NOMO-1 treated with DMSO at 0.1 percent for 48 hours (cell line): ENCODE measurements around the gene ASH1L.
A peak's percentile ranks its signal among the peaks of the same experiment; 100 is the strongest.
"Not testable (repeated sequence)": the region's sequence is repeated elsewhere in the genome, so short reads cannot be mapped to it uniquely, and the experiment has no call there.

Source experiments
- DNase-seq: peaks from one replicate; lab custom pipeline; 2025; ENCODE audit not compliant: unreplicated experiment; lab: John Stamatoyannopoulos, UW

ASH1L gene, protein sequence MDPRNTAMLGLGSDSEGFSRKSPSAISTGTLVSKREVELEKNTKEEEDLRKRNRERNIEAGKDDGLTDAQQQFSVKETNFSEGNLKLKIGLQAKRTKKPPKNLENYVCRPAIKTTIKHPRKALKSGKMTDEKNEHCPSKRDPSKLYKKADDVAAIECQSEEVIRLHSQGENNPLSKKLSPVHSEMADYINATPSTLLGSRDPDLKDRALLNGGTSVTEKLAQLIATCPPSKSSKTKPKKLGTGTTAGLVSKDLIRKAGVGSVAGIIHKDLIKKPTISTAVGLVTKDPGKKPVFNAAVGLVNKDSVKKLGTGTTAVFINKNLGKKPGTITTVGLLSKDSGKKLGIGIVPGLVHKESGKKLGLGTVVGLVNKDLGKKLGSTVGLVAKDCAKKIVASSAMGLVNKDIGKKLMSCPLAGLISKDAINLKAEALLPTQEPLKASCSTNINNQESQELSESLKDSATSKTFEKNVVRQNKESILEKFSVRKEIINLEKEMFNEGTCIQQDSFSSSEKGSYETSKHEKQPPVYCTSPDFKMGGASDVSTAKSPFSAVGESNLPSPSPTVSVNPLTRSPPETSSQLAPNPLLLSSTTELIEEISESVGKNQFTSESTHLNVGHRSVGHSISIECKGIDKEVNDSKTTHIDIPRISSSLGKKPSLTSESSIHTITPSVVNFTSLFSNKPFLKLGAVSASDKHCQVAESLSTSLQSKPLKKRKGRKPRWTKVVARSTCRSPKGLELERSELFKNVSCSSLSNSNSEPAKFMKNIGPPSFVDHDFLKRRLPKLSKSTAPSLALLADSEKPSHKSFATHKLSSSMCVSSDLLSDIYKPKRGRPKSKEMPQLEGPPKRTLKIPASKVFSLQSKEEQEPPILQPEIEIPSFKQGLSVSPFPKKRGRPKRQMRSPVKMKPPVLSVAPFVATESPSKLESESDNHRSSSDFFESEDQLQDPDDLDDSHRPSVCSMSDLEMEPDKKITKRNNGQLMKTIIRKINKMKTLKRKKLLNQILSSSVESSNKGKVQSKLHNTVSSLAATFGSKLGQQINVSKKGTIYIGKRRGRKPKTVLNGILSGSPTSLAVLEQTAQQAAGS (N-terminal part only)

DNA sequence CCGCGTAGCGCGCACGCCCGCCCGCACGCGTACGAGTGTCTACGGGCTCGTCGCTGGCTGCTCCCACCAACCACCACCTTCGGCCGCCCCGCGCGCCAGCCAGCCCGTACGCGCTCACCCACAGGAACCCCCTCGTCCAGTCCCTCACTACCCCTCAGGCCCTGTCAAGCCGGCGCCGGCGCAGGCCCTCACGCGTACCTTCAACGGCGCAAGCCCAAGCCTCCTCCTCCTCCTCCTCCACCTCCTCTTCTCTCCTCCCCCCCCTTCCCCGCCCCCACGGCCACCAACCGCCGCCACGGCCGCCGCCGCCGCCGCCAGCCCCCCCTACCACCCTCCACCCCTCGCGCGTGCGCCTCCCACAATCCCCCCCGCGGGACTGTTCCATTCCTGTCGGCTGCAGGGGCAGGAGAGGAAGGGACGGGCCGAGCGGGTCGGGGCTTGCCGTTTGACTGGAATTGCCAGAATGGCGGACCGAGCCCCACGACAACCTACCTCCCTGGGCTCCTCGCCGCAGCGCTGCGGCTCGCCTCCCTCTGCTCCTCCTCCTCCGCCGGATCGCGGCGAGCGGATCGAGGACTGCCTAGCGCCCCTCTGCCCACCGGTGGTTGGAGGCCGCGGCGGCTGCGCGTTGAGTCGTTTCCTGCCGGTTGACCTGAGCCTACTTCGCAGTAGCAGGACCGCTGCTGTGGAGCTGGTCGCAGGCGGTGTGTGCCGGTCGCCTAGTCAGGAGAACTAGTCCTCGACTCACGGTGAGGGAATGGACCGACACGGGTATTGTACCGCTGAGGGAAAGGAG lies at the start of gene ASH1L:
ASH1L (minus strand) TSS at position 223 of the 796 bp plus-strand sequence. CDS start 41,284 bp downstream, outside the sequence.
- DNase-seq, result peak; percentile 85

DNA sequence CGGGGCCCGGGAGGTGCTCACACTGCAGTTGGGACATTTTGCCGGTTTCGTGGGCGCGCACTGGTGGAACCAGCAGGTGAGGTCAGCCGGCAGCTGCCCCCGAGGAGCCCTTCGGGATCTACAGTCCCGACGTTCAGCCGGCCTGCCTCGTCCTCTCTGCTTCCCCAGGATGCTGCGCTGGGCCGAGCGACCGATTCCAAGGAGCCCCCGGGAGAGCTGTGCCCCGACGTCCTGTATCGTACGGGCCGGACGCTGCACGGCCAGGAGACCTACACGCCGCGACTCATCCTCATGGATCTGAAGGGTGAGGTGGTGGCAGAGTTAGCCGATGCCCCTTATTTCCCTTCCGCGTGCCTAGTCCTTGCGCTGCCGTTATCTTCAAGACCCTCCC lies 47.6 kb upstream of the ASH1L start:
- not testable (repeated sequence) for DNase-seq

DNA sequence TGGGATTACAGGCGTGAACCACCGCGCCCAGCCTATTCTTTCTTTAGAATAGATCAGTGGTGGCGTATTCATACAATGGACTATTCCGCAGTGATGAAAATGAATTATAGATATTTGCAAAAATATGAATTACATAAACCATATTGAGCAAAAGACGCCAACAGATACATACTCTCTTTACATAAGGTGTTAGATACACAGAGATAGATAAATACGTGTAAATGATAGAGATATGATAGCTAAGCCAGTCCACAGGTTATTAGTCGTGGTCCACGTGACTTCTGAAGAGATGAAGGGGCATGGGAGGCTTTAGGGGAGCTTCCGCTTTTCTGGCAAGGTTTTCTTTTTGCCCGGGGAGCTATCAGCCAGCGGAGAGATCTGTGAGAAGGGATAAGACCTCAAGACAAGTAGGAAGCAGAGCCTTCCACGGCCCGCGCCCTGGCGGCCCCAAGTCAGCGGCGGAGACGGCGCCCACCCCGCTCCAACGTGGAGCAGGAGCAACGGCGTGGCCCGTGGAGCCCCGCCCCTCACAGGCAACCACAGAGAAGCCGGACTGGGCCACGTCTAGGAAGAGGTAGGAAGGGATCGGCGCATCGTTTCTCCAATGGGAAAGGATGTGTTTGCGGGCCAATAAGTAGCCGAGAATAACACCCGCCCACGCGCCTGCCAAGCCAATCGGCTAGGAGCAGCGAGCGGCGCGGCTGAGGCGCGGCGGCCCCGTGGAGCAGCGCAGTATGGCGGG lies 47.1 kb upstream of the ASH1L start, which contains the start of gene MSTO1:
MSTO1 (plus strand) TSS at position 704 of the 742 bp plus-strand sequence; CDS start at position 735, 31 bp downstream.
- peak; percentile 97 for DNase-seq

DNA sequence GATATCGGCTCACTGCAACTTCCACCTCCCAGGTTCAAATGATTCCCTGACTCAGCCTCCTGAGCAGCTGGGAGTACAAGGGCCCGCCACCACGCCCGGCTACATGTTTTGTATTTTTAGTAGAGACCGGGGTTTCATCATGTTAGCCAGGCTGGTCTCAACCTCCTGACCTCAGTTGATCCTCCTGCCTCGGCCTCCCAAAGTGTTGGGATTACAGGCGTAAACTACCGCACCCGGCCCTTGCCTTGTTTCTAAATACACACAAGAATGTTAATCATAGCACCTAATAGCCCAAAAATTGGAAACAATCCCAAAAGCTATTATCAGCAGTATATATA lies 46.3 kb upstream of the ASH1L start:
- no peak for DNase-seq

DNA sequence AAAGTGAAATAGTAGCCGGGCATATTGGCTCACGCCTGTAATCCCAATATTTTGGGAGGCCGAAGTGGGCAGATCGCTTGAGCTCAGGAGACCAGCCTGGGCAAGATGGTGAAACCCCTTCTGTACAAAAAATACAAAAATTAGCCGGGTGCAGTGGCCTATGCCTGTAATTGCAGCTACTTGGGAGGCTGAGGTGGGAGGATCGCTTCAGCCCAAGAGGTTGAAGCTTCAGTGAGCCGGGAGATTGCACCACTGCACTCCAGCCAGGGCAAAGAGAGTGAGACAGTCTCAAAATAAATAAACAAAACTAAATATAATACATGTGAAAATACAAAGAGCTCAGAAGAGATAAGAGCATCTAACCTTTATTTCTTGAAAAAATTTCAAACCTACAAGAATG lies 45.1 kb upstream of the ASH1L start:
- no peak for DNase-seq

DNA sequence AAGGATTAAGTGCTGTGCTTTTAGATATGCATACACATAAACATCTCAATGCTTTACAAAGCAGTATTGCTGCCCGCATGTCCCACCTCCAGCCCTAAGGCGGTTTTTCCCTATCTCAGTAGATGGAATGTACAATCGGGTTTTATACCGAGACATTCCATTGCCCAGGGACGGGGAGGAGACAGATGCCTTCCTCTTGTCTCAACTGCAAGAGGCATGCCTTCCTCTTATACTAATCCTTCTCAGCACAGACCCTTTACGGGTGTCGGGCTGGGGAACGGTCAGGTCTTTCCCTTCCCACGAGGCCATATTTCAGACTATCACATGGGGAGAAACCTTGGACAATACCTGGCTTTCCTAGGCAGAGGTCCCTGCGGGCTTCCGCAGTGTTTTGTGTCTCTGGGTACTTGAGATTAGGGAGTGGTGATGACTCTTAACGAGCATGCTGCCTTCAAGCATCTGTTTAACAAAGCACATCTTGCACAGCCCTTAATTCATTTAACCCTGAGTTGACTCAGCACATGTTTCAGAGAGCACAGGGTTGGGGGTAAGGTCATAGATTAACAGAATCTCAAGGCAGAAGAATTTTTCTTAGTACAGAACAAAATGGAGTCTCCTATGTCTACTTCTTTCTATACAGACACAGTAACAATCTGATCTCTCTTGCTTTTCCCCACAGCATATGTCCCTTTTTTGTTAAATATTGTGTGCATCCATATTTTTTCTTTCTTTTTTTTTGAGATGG lies 37.4 kb upstream of the ASH1L start:
- DNase-seq, result not testable (repeated sequence)

DNA sequence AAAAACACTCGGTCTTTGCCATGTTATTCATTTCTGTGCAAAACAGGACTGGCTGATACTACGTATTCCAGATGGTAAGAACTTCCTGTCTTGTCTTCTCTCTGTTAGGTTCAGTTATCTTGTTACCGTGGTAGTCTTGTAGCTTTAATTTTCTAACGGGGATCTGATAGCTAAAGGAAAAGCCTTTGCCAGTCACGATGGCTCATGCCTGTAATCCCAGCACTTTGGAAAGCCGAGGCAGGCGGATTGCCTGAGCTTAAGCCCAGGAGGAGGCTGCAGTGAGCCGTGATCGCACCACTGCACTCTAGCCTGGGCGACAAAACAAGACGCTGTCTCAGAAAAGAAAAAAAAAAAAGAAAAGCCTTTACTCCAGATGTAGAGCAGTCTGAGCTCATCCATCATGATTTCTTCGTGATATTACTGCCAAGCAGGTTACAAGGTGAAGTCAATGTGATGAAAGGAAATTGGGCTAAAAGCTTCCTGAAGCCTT lies 36.3 kb upstream of the ASH1L start:
- no peak for DNase-seq

DNA sequence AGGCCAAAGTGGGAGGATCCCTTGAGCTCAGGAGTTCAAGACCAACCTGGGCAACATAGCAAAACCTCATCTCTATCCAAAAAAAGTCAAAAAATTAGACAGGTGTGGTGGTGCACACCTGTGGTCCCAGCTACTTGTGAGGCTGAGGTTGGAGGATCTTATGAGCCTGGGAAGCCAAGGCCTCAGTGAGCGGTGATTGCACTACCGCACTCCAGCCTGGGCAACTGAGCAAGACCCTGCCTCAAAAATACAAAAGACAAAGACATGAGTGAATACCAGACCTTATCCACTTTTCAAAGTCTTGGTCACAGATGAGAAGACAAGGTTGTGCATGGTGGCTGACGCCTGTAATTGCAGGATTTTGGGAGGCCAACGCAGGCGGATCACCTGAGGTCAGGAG lies 34.3 kb upstream of the ASH1L start:
- DNase-seq, result no peak

DNA sequence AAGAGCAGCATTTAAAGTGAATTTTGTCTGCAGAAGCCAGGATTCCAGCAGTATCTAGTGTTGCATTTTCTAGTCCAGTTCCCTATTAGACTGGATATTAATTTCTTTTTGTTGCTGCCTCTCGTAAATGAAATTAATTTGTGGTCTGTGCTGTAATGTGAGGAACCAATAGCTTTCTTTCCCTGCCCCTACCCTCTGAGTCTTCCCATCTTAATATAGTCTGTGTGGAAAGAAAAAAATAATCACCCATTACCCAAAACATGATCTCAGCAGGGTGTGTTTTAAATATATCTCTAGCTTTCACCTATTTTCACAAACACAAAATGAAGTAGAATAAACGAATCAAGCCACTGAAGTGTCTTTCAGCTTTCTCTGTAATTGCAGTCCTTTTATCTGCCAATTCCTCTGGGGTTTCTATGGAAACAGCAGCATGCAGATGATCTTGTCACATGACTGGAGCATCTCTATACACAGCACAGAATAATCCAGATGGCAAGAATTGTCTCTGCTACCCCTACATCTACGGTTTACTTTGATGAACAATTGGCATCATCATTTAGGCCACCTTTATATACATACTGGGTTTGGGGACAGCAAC lies 33.4 kb upstream of the ASH1L start:
- not testable (repeated sequence) for DNase-seq

DNA sequence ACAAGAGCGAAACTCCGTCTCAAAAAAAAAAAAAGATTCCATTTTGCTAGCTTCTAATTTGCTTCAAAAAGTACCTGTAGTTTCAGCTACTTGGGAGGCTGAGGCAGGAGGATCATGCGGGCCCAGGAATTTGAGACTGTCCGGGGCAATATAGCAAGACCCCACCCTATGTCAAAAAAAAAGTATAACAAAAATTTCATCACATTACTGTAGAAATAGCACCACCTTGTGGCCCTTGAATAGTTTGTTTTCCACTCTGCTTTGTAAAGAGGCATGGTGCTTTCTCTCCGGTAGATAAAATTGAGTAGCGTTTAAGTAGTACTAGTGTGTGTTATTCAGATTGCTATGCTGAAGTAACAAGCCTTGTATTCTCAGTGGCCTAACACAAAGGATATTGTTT lies 29.2 kb upstream of the ASH1L start:
- peak; percentile 75 for DNase-seq

DNA sequence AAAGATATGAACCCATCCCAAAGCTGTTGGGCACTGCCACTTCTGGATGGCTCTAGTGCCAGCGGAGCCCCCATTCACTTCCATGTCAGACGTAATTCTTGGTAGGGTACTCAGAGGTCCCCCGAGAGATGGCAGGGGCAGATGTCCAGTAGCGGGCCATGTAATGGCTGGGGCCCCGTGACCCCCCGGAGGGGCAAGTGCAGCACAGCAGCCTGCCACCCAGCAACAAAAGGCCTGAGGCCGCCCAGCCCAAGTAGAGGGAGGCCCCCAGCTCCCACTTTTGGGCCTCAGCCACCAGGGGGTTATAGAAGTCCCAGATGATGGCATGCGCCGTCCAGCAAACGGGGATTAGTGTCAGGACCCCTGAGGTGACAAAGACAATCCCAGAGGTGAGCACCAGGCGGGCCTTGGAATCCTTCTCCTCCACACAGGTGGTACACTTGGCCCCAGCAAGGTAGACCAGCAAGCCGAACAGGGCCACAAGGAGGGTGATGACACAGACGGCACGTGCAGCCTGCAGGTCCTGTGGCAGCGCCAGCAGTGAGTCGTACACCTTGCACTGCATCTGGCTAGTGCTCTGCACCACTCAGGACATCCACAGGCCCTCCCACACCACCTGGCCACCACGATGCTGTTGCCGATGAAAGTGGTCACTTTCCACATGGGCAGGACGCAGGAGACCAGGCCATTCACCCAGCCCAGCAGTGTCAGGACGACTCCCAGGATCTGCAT lies 28.1 kb upstream of the ASH1L start:
- DNase-seq, result not testable (repeated sequence)

DNA sequence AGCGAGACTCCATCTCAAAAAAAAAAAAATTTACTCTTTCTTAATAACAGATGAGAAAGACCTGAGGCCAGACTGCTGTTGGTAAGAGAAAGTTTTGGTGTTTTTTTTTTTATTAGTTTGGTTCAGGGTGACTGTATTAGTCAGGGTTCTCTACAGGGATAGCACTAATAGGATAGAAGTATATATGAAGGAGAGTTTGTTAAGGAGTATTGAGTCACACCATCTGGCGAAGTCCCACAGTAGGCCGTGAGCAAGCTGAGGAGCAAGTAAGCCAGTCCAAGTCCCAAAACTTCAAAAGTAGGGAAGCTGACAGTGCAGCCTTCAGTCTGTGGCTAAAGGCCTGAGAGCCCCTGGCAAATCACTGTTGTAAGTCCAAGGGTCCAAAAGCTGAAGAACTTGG lies 26.7 kb upstream of the ASH1L start:
- DNase-seq, result not testable (repeated sequence)

DNA sequence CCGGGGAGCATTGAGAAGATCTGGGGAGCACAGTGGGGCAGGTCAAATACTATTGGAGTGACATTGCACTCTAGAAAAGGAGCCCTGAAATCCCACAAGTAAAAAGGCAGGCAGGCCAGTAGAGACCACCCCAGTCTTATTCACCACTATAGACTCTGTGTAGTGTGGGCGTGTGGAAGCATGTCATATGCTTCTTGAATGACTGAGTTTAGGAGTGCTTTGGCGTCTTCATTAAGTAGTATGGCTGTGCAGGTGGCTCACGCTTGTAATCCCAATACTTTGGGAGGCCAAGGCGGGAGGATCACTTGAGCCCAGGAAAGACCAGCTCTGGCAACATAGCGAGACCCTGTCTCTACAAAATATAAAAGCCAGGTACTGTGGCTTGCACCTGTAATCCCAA lies 21.2 kb upstream of the ASH1L start:
- not testable (repeated sequence) for DNase-seq

DNA sequence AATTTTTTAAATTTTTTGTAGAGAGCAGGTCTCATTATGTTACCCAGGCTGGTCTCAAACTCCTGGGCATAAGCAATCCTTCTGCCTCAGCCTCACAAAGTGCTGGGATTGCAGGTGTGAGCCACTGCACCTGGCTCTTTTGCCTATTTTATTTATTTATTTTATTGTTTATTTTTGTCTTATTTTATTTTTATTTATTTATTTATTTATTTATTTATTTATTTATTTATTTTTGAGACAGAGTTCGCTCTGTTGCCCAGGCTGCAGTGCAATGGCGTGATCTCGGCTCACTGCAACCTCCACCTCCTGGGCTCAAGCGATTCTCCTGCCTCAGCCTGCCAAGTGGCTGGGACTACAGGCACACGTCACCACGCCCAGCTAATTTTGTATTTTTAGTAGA lies 13.0 kb upstream of the ASH1L start:
- DNase-seq, result not testable (repeated sequence)

DNA sequence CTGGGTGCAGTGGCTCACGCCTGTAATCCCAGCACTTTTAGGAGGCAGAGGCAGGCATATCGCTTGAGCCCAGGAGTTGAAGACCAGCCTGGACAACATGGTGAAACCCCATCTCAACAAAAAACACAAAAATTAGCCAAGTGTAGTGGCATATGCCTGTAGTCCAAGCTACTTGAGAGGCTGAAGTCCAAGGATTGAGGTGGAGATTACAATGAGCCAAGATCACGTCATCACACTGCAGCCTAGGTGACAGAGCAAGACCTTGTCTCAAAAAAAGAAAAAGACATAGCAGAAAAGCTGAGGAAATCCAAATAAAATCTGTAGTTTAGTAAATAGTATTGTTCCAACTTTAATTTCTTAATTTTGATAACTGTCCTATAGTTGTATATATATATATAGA lies 11.5 kb upstream of the ASH1L start:
- DNase-seq, result no peak

DNA sequence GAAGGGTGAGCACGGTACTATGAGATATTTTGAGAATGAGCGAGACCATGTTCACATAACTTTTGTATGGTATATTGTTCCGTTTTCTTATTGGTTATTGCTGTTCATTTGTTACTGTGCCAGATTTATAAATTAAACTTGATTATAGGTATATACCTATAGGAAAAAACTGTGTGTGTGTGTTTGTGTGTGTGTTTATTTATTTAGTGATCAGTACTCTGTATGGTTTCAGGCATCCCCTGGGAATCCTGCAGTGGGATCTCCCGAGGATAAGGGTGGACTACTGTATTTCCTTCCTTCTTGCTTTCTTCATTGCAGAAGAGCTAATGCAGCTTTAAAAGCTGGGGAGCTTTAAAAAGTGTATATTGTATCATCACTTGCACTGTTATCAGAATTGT lies 8.0 kb upstream of the ASH1L start:
- no peak for DNase-seq

DNA sequence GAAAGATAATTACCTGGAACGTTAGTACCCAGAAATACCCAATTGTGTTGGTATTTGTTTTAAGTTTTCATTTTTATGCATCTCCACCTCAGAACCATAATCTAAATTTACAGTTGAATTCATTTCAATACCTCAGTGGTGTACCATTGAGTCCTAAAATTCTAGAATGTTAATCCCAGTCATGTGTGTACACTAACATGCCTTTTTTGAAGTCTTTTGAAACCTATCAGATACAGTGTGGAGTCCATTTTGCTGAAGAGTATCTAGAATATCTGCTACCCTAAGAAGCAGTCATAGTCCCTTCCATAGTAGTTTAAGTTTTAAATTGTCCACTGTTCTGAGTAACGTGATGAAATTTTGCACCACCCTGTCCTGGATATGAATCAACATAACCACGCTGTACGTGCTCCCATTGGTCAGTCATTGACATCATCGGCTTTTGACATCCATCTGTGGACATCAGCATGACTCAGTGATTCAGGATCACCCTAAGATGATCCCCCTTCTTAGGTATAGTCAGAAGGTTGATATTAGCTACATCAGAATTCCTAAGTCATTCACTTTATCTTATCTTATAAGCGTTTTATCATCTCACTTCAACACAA lies 7.5 kb upstream of the ASH1L start:
- no peak for DNase-seq
